ENCODE measurements around the gene GZMM. TPM values are rescaled to one million over a fixed set of nuclear protein-coding genes. Genes with fewer than 3 reads are reported as not detected.

Gene GZMM
- total and polyA plus RNA-seq, 9 donors: 0.31 to 1.7 (median 0.52) TPM; not detected in 2

GRCh38 chr19:532561-533363 lies 11.1 kb upstream of the GZMM start:
- DNase-seq: peak; percentile 83 to 92 (median 84)
- H3K4me3 ChIP-seq: peak overlapping the region; percentile 60
- intact Hi-C loops (cut with DNase I): loop anchor here in 2 of 4 donors (2.0 to 10.0 kb wide), 3 partner anchors 38 to 92 kb away; no protein-coding TSS in a partner anchor
- H3K36me3 ChIP-seq: no peaks in the 10 kb centered on the region
- H3K27ac ChIP-seq: peak overlapping the region; percentile 68 to 91
- WGBS, 3 donors: 0 to 1% (median 0%) methylated on average over 42 to 47 of the region's 47 CpGs
- H3K9me3 ChIP-seq: no peaks in the 10 kb centered on the region
- peak; percentile 44 to 53 (median 45) for TF ChIP-seq CTCF (IDR thresholded peaks at IDR 0.05)
- no peak for TF ChIP-seq POLR2A (IDR thresholded peaks at IDR 0.05)
- no peaks in the 10 kb centered on the region for H3K27me3 ChIP-seq
- H3K4me1 ChIP-seq (ENCODE audit: insufficient read depth): peaks cover 15% of the 10 kb centered on the region

- 20 to 22% (median 21%) methylated on average over 24 to 25 of the region's 25 CpGs for WGBS, 3 donors
- no peaks in the 10 kb centered on the region for H3K9me3 ChIP-seq
- TF ChIP-seq EP300 (IDR thresholded peaks at IDR 0.05) (no peak), CTCF (IDR thresholded peaks at IDR 0.05) (no peak), POLR2A (IDR thresholded peaks at IDR 0.05) (no peak)
- intact Hi-C loops (cut with DNase I): loop anchor here in 2 of 4 donors (2.0 to 10.0 kb wide), 3 partner anchors 37 to 91 kb away; no protein-coding TSS in a partner anchor
- H3K4me3 ChIP-seq: peak overlapping the region; percentile 60
- peak overlapping the region; percentile 68 to 91 for H3K27ac ChIP-seq
- H3K36me3 ChIP-seq: no peaks in the 10 kb centered on the region
- peaks cover 15% of the 10 kb centered on the region for H3K4me1 ChIP-seq (ENCODE audit: insufficient read depth)
- no peaks in the 10 kb centered on the region for H3K27me3 ChIP-seq
- DNase-seq: peak in 1 of 5 donors; percentile 41
Observed at GRCh38 chr19:533364-534058, 10.3 kb upstream of the GZMM start.

GRCh38 chr19:534088-534487 lies 9.8 kb upstream of the GZMM start:
- peak in 2 of 5 donors; percentile 25 to 33 for DNase-seq
- intact Hi-C loops (cut with DNase I): loop anchor here in 1 of 4 donors (5.0 to 10.0 kb wide), 2 partner anchors 43 to 91 kb away; no protein-coding TSS in a partner anchor
- no peaks in the 10 kb centered on the region for H3K36me3 ChIP-seq
- peaks cover 15% of the 10 kb centered on the region for H3K4me1 ChIP-seq (ENCODE audit: insufficient read depth)
- TF ChIP-seq CTCF (IDR thresholded peaks at IDR 0.05) (no peak), EP300 (IDR thresholded peaks at IDR 0.05) (no peak), POLR2A (IDR thresholded peaks at IDR 0.05) (no peak)
- H3K9me3 ChIP-seq: no peaks in the 10 kb centered on the region
- peak overlapping the region in 1 of 2 donors; percentile 91 for H3K27ac ChIP-seq
- no peak overlapping the region for H3K4me3 ChIP-seq
- 73 to 80% (median 76%) methylated on average over 14 of the region's 14 CpGs for WGBS, 3 donors
- no peaks in the 10 kb centered on the region for H3K27me3 ChIP-seq

GRCh38 chr19:535017-535835 lies 8.6 kb upstream of the GZMM start:
- peaks cover 15% of the 10 kb centered on the region for H3K4me1 ChIP-seq (ENCODE audit: insufficient read depth)

More at GRCh38 chr19:535017-535835, 8.6 kb upstream of the GZMM start:
- no peaks in the 10 kb centered on the region for H3K9me3 ChIP-seq
- H3K36me3 ChIP-seq: no peaks in the 10 kb centered on the region
- intact Hi-C loops (cut with DNase I): loop anchor here in 1 of 4 donors (10.0 kb wide), 1 partner anchor 90 kb away; no protein-coding TSS in a partner anchor
- H3K4me3 ChIP-seq: no peak overlapping the region
- no peak for TF ChIP-seq CTCF (IDR thresholded peaks at IDR 0.05)
- no peak for TF ChIP-seq POLR2A (IDR thresholded peaks at IDR 0.05)
- TF ChIP-seq EP300 (IDR thresholded peaks at IDR 0.05): no peak
- H3K27me3 ChIP-seq: no peaks in the 10 kb centered on the region
- no peak overlapping the region for H3K27ac ChIP-seq
- DNase-seq: peak in 2 of 5 donors; percentile 34 to 45
- WGBS, 3 donors: 68 to 75% (median 73%) methylated on average over 16 of the region's 16 CpGs
